RWPE1 (cell line): ENCODE data around the gene ADAMTS17.

ENCODE experiments used
- CTCF ChIA-PET: fragments of 350-600 bp; sonication (Branson Sonifier 250); formaldehyde crosslinking; extraction: SDS; loops from one replicate; lab custom pipeline; 2021; lab: Yijun Ruan, JAX
- POLR2A ChIA-PET: fragments of 400-600 bp; formaldehyde crosslinking; extraction: SDS; loops from one replicate; lab custom pipeline; 2020; ENCODE audit warnings: antibody characterized with exemption; ENCODE audit not compliant: low non-redundant PET; lab: Yijun Ruan, JAX
- DNase-seq: peaks from one replicate; pipeline ENCODE4 v3.0.0; 2012; ENCODE audit warnings: low spot score
- H3K27ac ChIP-seq: fragments of 450-650 bp; 2 replicates; pipeline ENCODE4 v1.5.1; 2017
- TF ChIP-seq, protein P1 (sequence below): fragments of 450-650 bp; conservative IDR thresholded peaks from 2 replicates; pipeline ENCODE4 v1.5.1; 2017; ENCODE audit warnings: low read depth, mild to moderate bottlenecking

ADAMTS17 gene, protein sequence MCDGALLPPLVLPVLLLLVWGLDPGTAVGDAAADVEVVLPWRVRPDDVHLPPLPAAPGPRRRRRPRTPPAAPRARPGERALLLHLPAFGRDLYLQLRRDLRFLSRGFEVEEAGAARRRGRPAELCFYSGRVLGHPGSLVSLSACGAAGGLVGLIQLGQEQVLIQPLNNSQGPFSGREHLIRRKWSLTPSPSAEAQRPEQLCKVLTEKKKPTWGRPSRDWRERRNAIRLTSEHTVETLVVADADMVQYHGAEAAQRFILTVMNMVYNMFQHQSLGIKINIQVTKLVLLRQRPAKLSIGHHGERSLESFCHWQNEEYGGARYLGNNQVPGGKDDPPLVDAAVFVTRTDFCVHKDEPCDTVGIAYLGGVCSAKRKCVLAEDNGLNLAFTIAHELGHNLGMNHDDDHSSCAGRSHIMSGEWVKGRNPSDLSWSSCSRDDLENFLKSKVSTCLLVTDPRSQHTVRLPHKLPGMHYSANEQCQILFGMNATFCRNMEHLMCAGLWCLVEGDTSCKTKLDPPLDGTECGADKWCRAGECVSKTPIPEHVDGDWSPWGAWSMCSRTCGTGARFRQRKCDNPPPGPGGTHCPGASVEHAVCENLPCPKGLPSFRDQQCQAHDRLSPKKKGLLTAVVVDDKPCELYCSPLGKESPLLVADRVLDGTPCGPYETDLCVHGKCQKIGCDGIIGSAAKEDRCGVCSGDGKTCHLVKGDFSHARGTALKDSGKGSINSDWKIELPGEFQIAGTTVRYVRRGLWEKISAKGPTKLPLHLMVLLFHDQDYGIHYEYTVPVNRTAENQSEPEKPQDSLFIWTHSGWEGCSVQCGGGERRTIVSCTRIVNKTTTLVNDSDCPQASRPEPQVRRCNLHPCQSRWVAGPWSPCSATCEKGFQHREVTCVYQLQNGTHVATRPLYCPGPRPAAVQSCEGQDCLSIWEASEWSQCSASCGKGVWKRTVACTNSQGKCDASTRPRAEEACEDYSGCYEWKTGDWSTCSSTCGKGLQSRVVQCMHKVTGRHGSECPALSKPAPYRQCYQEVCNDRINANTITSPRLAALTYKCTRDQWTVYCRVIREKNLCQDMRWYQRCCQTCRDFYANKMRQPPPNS

DNA sequence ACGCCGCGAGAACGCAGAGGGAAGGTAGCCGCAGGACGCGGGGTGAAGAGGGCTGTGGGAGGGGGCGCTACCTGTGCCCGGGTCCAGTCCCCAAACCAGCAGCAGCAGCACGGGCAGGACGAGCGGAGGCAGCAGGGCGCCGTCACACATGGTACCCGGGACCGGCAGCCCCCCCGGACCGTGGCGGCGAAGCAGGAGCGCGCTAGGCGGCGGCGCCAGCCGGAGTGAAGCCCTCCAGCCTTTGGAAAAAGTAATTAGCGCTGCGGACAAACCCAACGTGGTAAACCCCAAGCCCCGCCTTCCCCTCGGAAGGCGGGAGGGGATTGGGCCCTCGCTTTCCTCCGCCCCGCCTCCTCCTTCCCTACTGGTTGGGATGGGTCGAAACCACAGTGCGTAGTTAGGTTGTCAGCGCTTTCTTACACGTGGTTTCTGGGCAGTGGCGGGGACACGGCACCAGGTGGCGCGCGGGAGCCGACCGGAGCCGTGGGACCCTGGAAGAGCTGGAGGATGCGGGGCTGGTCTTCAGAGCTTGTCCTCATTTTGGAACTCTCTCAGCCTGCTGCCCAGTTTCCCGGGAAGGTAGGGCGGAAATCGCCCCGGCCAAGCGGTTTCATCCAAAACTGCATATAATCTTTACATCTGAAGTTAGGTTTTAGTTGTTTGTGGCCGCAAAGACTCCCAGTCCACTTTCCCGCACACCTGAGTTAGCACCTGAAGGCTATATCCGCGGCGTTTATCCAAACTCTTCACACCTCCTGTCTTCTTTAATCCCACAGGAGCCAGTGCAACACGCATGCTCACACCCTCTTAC lies at the start of gene ADAMTS17:
ADAMTS17 (minus strand) TSS at position 226 of the 811 bp plus-strand sequence; CDS start at position 150, 76 bp downstream.
- CTCF ChIA-PET: interaction anchor here (0.5 to 1.3 kb wide), 12 partner anchors 10 to 667 kb away, joined by 3 to 6 read pairs (median 4); no protein-coding TSS in a partner anchor
- H3K27ac ChIP-seq: peak within 1 kb of the TSS; percentile 55
- POLR2A ChIA-PET: no interaction called here
- peak; percentile 97 for DNase-seq
- TF ChIP-seq, protein P1, sequence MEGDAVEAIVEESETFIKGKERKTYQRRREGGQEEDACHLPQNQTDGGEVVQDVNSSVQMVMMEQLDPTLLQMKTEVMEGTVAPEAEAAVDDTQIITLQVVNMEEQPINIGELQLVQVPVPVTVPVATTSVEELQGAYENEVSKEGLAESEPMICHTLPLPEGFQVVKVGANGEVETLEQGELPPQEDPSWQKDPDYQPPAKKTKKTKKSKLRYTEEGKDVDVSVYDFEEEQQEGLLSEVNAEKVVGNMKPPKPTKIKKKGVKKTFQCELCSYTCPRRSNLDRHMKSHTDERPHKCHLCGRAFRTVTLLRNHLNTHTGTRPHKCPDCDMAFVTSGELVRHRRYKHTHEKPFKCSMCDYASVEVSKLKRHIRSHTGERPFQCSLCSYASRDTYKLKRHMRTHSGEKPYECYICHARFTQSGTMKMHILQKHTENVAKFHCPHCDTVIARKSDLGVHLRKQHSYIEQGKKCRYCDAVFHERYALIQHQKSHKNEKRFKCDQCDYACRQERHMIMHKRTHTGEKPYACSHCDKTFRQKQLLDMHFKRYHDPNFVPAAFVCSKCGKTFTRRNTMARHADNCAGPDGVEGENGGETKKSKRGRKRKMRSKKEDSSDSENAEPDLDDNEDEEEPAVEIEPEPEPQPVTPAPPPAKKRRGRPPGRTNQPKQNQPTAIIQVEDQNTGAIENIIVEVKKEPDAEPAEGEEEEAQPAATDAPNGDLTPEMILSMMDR: peak; percentile 99

DNA sequence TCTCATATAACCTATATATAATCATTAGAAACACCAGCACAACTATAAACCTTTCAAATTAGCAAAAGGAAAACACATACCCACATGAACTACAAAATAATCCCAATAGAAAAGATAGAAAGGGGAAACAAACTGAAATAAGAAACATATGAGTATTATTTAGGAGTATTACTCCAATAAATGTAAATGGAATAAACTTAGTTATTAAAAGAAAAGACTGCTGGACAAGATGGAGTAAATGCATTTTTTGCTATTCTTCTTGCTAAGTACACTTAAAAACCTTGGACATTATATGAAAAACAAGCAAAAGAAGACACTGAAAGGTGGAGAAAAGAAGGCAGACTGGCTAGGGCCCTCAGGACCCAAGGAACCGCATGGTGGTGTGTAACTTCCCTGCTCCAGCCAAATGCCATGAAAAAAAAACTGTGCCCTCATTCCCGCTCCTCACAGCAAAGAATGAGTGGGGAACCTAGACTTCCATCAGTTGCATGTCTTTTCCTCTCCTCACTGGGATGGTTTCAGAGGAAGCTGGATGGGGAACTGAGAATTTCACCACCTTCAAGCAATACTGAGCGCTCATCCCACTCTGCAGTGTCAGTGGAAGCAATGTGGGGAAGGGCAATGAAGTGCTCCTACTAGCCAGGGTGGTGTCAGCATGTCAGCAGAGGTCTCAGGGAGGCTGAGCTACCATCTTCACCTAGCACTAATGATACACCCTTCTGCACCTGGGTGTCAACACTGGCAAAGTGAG lies 43.7 kb upstream of the ADAMTS17 start:
- POLR2A ChIA-PET: no interaction called here
- H3K27ac ChIP-seq: no peak overlapping the region
- TF ChIP-seq, protein P1: no peak
- CTCF ChIA-PET: interaction anchor here (0.6 kb wide), 1 partner anchor 518 kb away, joined by 3 read pairs; no protein-coding TSS in a partner anchor
- DNase-seq: no peak

DNA sequence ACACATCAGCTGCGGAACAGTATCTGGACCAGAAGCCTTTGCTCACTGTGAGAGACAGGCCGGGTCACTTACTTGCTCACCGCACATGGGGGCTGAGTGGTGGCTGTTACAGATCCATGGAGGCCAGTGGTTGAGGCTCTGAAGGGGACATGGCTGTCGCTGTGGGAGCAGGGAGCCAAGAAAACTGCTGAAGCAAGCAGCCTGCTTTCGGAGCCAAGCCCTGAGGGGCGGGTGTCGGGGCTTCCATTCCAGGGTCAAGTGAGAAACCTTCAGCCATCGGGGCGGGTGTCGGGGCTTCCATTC lies 42.3 kb upstream of the ADAMTS17 start:
- H3K27ac ChIP-seq: no peak overlapping the region
- ChIA-PET CTCF (interaction anchor here (0.6 to 1.3 kb wide), 6 partner anchors 34 to 456 kb away, joined by 3 to 8 read pairs (median 4); partner anchors contain the start of gene ADAMTS17), POLR2A (no interaction called here)
- DNase-seq: no peak
- TF ChIP-seq, protein P1: peak; percentile 35; the same call in 1 of the 2 replicates

DNA sequence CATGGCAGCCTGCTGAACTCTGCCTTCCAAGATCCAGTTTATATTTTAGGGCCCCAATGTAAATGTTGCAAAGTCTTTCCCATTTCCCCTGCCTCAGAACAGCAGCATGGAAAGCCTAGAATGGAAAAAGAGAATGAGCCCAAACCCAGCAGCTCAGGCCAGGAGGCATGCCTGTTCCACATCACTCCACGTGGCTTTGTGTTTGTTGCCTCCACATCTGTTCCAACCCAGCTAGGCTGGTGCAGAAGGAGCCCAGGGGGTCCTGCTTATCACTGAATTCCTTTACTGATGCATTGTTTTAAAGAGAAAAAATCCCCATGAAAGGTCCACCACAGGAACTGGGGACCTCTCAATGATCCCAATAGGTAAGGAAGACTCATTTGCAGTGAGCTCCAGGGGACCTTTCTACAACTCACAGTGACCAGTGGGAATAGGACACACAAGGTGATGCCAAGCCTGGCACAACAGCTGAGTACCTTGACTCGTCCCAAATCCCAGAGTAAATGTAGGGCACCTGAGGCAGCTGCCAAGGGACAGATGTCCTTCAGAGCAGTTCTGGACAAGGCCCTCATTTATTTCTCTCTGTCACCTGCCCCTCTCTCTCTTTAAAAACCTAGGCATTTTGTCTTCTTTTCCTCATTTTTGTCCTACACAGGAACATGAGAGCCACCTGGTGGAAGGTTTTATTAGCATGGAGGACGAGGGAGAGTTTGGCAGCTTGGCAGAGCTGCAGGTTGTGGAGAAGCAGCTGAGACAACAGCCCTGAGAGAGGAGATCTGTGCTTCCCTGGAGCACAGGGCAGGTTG lies 41.7 kb upstream of the ADAMTS17 start:
- ChIA-PET CTCF (interaction anchor here (0.6 to 1.3 kb wide), 7 partner anchors 33 to 455 kb away, joined by 3 to 8 read pairs (median 4); partner anchors contain the start of gene ADAMTS17), POLR2A (no interaction called here)
- TF ChIP-seq, protein P1: peak; percentile 69
- DNase-seq: peak; percentile 46
- H3K27ac ChIP-seq: no peak overlapping the region

DNA sequence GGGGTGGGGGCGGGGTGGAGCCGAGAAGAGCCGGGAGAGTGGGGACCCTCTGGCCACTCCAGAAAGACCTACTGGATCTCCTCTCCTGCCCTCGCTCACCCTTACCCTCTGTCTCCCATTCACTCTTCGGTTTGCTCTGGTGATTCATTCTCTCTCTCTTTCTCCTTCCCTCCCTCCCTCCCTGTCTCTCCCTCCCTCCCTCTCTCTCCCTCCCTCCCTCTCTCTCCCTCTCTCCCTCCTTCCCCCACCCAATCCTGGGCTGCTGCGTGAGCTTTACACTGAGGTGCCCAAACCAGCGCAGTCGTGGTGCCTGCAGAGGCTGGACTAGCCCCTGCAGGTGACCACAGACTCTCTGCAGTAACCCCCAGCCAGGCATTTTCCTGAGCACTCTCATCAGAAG lies 32.2 kb upstream of the ADAMTS17 start:
- TF ChIP-seq, protein P1: no peak
- ChIA-PET POLR2A (no interaction called here), CTCF (no interaction called here)
- no peak for DNase-seq
- H3K27ac ChIP-seq: peak overlapping the region; percentile 57; the same call in 1 of the 2 replicates
